Measurements from ENCODE around the gene CNPY3. TPM values are rescaled to one million over a fixed set of nuclear protein-coding genes. Genes with fewer than 3 reads are reported as not detected.

The CNPY3 gene
- total and polyA plus RNA-seq, 2 of the 13 experiments (the other 11 are each of a cell fraction or from before 2014, with no cell fraction given), result 42.3 to 60.2 TPM

GRCh38 chr6:42928986-42929820 is at the start of gene CNPY3 (continued):
- TF ChIP-seq ZNF564 (CRISPR knock-in tag; IDR thresholded peaks at IDR 0.05) (peak; percentile 98), THAP9 (CRISPR knock-in tag; IDR thresholded peaks at IDR 0.05; ENCODE audit: borderline replicate concordance) (peak; percentile 96; the same call in 1 of the 2 replicates), SNAPC5 (CRISPR knock-in tag; IDR thresholded peaks at IDR 0.05; ENCODE audit: borderline replicate concordance) (peak; percentile 98), SALL2 (CRISPR knock-in tag; IDR thresholded peaks at IDR 0.05) (peak; percentile 86), ZBTB39 (CRISPR knock-in tag; IDR thresholded peaks at IDR 0.05) (peak; percentile 94), IRF2 (CRISPR knock-in tag; IDR thresholded peaks at IDR 0.05) (peak; percentile 93), ZHX1 (CRISPR knock-in tag; IDR thresholded peaks at IDR 0.05; ENCODE audit: low read depth) (peak; percentile 66), TGIF2 (CRISPR knock-in tag; IDR thresholded peaks at IDR 0.05) (peak; percentile 93), NFE2 (CRISPR knock-in tag; IDR thresholded peaks at IDR 0.05) (no peak), ZNF142 (CRISPR knock-in tag; IDR thresholded peaks at IDR 0.05) (peak; percentile 97), FOXK2 (IDR thresholded peaks at IDR 0.05) (peak; percentile 96), BRCA1 (CRISPR knock-in tag; IDR thresholded peaks at IDR 0.05) (peak; percentile 69; the same call in 1 of the 2 replicates), ZNF101 (CRISPR knock-in tag; IDR thresholded peaks at IDR 0.05; ENCODE audit: borderline replicate concordance, low read depth) (peak; percentile 94; the same call in 1 of the 2 replicates)
